ENCODE results near the gene ZNF273.
"Not testable (repeated sequence)": the region's sequence is repeated elsewhere in the genome, so short reads cannot be mapped to it uniquely, and the experiment has no call there.

The ZNF273 gene

GRCh38 chr7:64888901-64889685 lies 14.0 kb upstream of the ZNF273 start:
- DNase-seq (ENCODE audit: low read depth) = no peak

- DNase-seq (ENCODE audit: low read depth) = no peak
Observed at GRCh38 chr7:64889686-64890162, 13.3 kb upstream of the ZNF273 start.

- DNase-seq (ENCODE audit: low read depth) = not testable (repeated sequence)
Observed at GRCh38 chr7:64890273-64890672, 12.8 kb upstream of the ZNF273 start.

- no peak for DNase-seq (ENCODE audit: low read depth)
Observed at GRCh38 chr7:64890761-64891362, 12.2 kb upstream of the ZNF273 start.

GRCh38 chr7:64891363-64892081 lies 11.6 kb upstream of the ZNF273 start:
- not testable (repeated sequence) for DNase-seq (ENCODE audit: low read depth)

GRCh38 chr7:64892116-64892515 lies 11.0 kb upstream of the ZNF273 start:
- no peak for DNase-seq (ENCODE audit: low read depth)

- no peak for DNase-seq (ENCODE audit: low read depth)
Observed at GRCh38 chr7:64892666-64893309, 10.3 kb upstream of the ZNF273 start.

GRCh38 chr7:64893401-64893800 lies 9.7 kb upstream of the ZNF273 start:
- DNase-seq (ENCODE audit: low read depth) = no peak

- DNase-seq (ENCODE audit: low read depth) = not testable (repeated sequence)
Observed at GRCh38 chr7:64902461-64902805, 640 bp upstream of the ZNF273 start.

GRCh38 chr7:64904008-64904407 lies 935 bp downstream of the ZNF273 start:
- DNase-seq (ENCODE audit: low read depth) = no peak

- DNase-seq (ENCODE audit: low read depth) = no peak
Observed at GRCh38 chr7:64905133-64905532, 2.1 kb downstream of the ZNF273 start.

- no peak for DNase-seq (ENCODE audit: low read depth)
Observed at GRCh38 chr7:64905547-64905946, 2.5 kb downstream of the ZNF273 start.

GRCh38 chr7:64907641-64908326 lies 4.7 kb downstream of the ZNF273 start:
- no peak for DNase-seq (ENCODE audit: low read depth)

GRCh38 chr7:64908358-64908757 lies 5.3 kb downstream of the ZNF273 start:
- DNase-seq (ENCODE audit: low read depth) = no peak

- DNase-seq (ENCODE audit: low read depth) = no peak
Observed at GRCh38 chr7:64914557-64914956, 11.5 kb downstream of the ZNF273 start.

GRCh38 chr7:64915301-64915700 lies 12.2 kb downstream of the ZNF273 start:
- DNase-seq (ENCODE audit: low read depth) = not testable (repeated sequence)

- DNase-seq (ENCODE audit: low read depth) = not testable (repeated sequence)
Observed at GRCh38 chr7:64928252-64929187, 25.4 kb downstream of the ZNF273 start.

- no peak for DNase-seq (ENCODE audit: low read depth)
Observed at GRCh38 chr7:64934478-64934877, 31.4 kb downstream of the ZNF273 start.

- no peak for DNase-seq (ENCODE audit: low read depth)
Observed at GRCh38 chr7:64938540-64938939, 35.5 kb downstream of the ZNF273 start.

- DNase-seq (ENCODE audit: low read depth) = not testable (repeated sequence)
Observed at GRCh38 chr7:64940021-64940420, 36.9 kb downstream of the ZNF273 start.
